CD4-positive, CD25-positive, alpha-beta regulatory T cell (primary cell): Measurements from ENCODE around the gene THAP11. TPM values are rescaled to one million over a fixed set of nuclear protein-coding genes. Genes with fewer than 3 reads are reported as not detected.
"Not testable (repeated sequence)": the region's sequence is repeated elsewhere in the genome, so short reads cannot be mapped to it uniquely, and the experiment has no call there.

Experiments
- ATAC-seq, 2 donors: fragments of 150-1000 bp; cut with Tn5 transposase; one replicate each; pipeline ENCODE4 v1.10.0; 2021; ENCODE audit warnings: low read depth in 2 of 2, moderate number of reproducible peaks in 2 of 2, moderate library complexity in 1 of 2
- DNase-seq, 3 donors: peaks; one replicate each; pipeline versions ENCODE4 v3.0.0 to v3.0.0-alpha.2; 2012 to 2022; ENCODE audit warnings: mixed read lengths in 1 of 3
- H3K27ac ChIP-seq: one replicate; pipeline ENCODE4 v1.7.0; 2013; ENCODE audit warnings: mild to moderate bottlenecking, low read length; ENCODE audit not compliant: insufficient read depth, poor library complexity, severe bottlenecking
- H3K27me3 ChIP-seq: one replicate; pipeline ENCODE4 v1.7.0; 2013; ENCODE audit warnings: low read length; ENCODE audit not compliant: control insufficient read depth, insufficient read depth
- H3K36me3 ChIP-seq: one replicate; pipeline ENCODE4 v1.7.0; 2013; ENCODE audit warnings: mild to moderate bottlenecking, low read length, moderate library complexity; ENCODE audit not compliant: control insufficient read depth, insufficient read depth
- H3K4me1 ChIP-seq: 2 replicates; pipeline ENCODE4 v1.7.0; 2013; ENCODE audit warnings: mild to moderate bottlenecking, low read length; ENCODE audit not compliant: insufficient read depth, control insufficient read depth, poor library complexity, severe bottlenecking
- H3K4me3 ChIP-seq: one replicate; pipeline ENCODE4 v1.7.0; 2013; ENCODE audit warnings: low read depth, mild to moderate bottlenecking, low read length, moderate library complexity
- H3K9me3 ChIP-seq, 2 experiments: 1 replicate in 1 of 2; 2 replicates in 1 of 2; pipeline ENCODE4 v1.7.0; 2013; ENCODE audit warnings: low read length in 2 of 2, mild to moderate bottlenecking in 1 of 2, moderate library complexity in 1 of 2; ENCODE audit not compliant: control insufficient read depth in 2 of 2
- H3K27ac Mint-ChIP-seq, 3 donors: one replicate each; pipeline ENCODE4 v1.8.0; 2020 to 2022; ENCODE audit warnings: mild to moderate bottlenecking in 3 of 3, mixed read lengths in 3 of 3, moderate library complexity in 2 of 3
- H3K27me3 Mint-ChIP-seq: one replicate; pipeline ENCODE4 v1.8.0; 2022; ENCODE audit warnings: mild to moderate bottlenecking, mixed read lengths
- H3K36me3 Mint-ChIP-seq: one replicate; pipeline ENCODE4 v1.8.0; 2020; ENCODE audit warnings: mixed read lengths
- H3K4me1 Mint-ChIP-seq, 4 donors: one replicate each; pipeline ENCODE4 v1.8.0; 2020 to 2022; ENCODE audit warnings: mixed read lengths in 4 of 4, mild to moderate bottlenecking in 1 of 4
- H3K4me3 Mint-ChIP-seq, 4 donors: one replicate each; pipeline ENCODE4 v1.8.0; 2020 to 2022; ENCODE audit warnings: mild to moderate bottlenecking in 4 of 4, mixed read lengths in 4 of 4, moderate library complexity in 3 of 4
- H3K9me3 Mint-ChIP-seq, 7 donors: one replicate each; pipeline ENCODE4 v1.8.0; 2020 to 2022; ENCODE audit warnings: mixed read lengths in 7 of 7, mild to moderate bottlenecking in 3 of 7, moderate library complexity in 2 of 7
- polyA plus RNA-seq, 4 donors: library from polyadenylated mRNA; unstranded; fragments of 300-500 nt; fragmentation: Illumina TruSeq; gene quantifications; one replicate each; pipeline ENCODE4 v1.2.3, GENCODE V29; 2021
- total RNA-seq: library from RNA; stranded (reverse); gene quantifications from one replicate; pipeline ENCODE4 v1.2.3, GENCODE V29; 2022

THAP11 gene
- total and polyA plus RNA-seq, 5 donors from 2014 or later, result 32.2 to 166 (median 140) TPM

- H3K9me3 Mint-ChIP-seq, result no peaks in the 10 kb centered on the region
- no peak for ATAC-seq
These were observed 17.0 kb upstream of the THAP11 start for GRCh38 chr16:67825119-67825518.

GRCh38 chr16:67825906-67826305, 16.2 kb upstream of the THAP11 start:
- H3K27me3 ChIP-seq, result no peaks in the 10 kb centered on the region
- peaks cover 24% of the 10 kb centered on the region for H3K36me3 ChIP-seq
- H3K9me3 ChIP-seq, result no peaks in the 10 kb centered on the region
- H3K27ac ChIP-seq, result no peak overlapping the region
- H3K4me1 Mint-ChIP-seq, result no peaks in the 10 kb centered on the region
- no peaks in the 10 kb centered on the region for H3K9me3 Mint-ChIP-seq
- no peaks in the 10 kb centered on the region for H3K27me3 Mint-ChIP-seq
- H3K36me3 Mint-ChIP-seq, result peaks cover 7% of the 10 kb centered on the region
- H3K4me1 ChIP-seq, result no peaks in the 10 kb centered on the region
- ATAC-seq, result no peak
- no peak for DNase-seq
- H3K27ac Mint-ChIP-seq, result no peak overlapping the region
- H3K4me3 Mint-ChIP-seq, result no peak overlapping the region
- H3K4me3 ChIP-seq, result no peak overlapping the region

More at GRCh38 chr16:67825119-67825518, 17.0 kb upstream of the THAP11 start:
- H3K4me1 Mint-ChIP-seq, result no peaks in the 10 kb centered on the region
- no peak overlapping the region for H3K4me3 Mint-ChIP-seq
- peaks cover 18% of the 10 kb centered on the region for H3K36me3 ChIP-seq
- H3K27ac ChIP-seq, result no peak overlapping the region
- H3K27me3 ChIP-seq, result no peaks in the 10 kb centered on the region
- no peaks in the 10 kb centered on the region for H3K9me3 ChIP-seq
- peaks cover 4% of the 10 kb centered on the region for H3K36me3 Mint-ChIP-seq
- H3K4me3 ChIP-seq, result no peak overlapping the region
- peaks cover 2% of the 10 kb centered on the region for H3K27me3 Mint-ChIP-seq
- no peak overlapping the region for H3K27ac Mint-ChIP-seq
- no peak for DNase-seq
- H3K4me1 ChIP-seq, result no peaks in the 10 kb centered on the region

- Mint-ChIP-seq H3K4me3 (peak overlapping the region in 1 of 4 donors; percentile 38), H3K27ac (peak overlapping the region in 1 of 3 donors; percentile 31), H3K4me1 (peaks cover 1 to 12% (median 6%) of the 10 kb centered on the region in 4 donors), H3K27me3 (no peaks in the 10 kb centered on the region), H3K36me3 (peaks cover 8% of the 10 kb centered on the region), H3K9me3 (no peaks in the 10 kb centered on the region)
- DNase-seq (no peak), ATAC-seq (no peak)
- Histone ChIP-seq H3K36me3 (peaks cover 33% of the 10 kb centered on the region), H3K4me3 (no peak overlapping the region), H3K27me3 (no peaks in the 10 kb centered on the region), H3K27ac (no peak overlapping the region), H3K4me1 (peaks cover 11% of the 10 kb centered on the region), H3K9me3 (no peaks in the 10 kb centered on the region)
These were observed 13.5 kb upstream of the THAP11 start for GRCh38 chr16:67828651-67829050.

DNA sequence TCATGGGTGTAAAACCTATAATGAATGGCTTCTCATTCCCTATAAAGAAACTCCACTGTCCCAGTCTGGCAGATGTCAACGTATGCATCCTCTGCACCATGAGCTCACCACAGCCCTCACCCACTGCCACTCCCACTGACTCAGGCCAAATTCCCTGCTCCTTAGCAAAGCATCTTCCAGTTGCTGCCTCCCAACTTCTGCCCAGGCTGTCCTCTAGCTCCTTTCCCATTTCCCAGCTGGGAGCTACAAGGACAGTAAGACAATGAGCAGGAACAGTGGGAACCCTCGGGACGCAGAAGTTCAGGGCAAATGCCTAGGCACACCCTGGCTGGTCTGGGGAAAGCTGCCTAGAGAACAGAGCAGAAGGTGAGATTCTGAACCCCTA, 9.1 kb upstream of the THAP11 start:
- no peaks in the 10 kb centered on the region for H3K9me3 Mint-ChIP-seq

GRCh38 chr16:67833415-67834241, 8.5 kb upstream of the THAP11 start:
- ATAC-seq, result peak; percentile 99
- Mint-ChIP-seq H3K27ac (peak overlapping the region; percentile 61 to 94 (median 82)), H3K36me3 (peaks cover 8% of the 10 kb centered on the region), H3K27me3 (no peaks in the 10 kb centered on the region), H3K4me3 (peak overlapping the region; percentile 95 to 97 (median 96)), H3K4me1 (peaks cover 6 to 17% (median 11%) of the 10 kb centered on the region in 4 donors), H3K9me3 (no peaks in the 10 kb centered on the region)
- Histone ChIP-seq H3K27me3 (no peaks in the 10 kb centered on the region), H3K4me3 (peak overlapping the region; percentile 83), H3K27ac (peak overlapping the region; percentile 47), H3K4me1 (peaks cover 16% of the 10 kb centered on the region), H3K9me3 (no peaks in the 10 kb centered on the region), H3K36me3 (peaks cover 29% of the 10 kb centered on the region)
- DNase-seq, result peak; percentile 89 to 93 (median 92)

More for the DNA sequence above, 9.1 kb upstream of the THAP11 start:
- Histone ChIP-seq H3K36me3 (peaks cover 33% of the 10 kb centered on the region), H3K4me1 (peaks cover 16% of the 10 kb centered on the region), H3K27ac (peak overlapping the region; percentile 47), H3K9me3 (no peaks in the 10 kb centered on the region), H3K27me3 (no peaks in the 10 kb centered on the region), H3K4me3 (peak overlapping the region; percentile 83)
- Mint-ChIP-seq H3K36me3 (peaks cover 8% of the 10 kb centered on the region), H3K27me3 (no peaks in the 10 kb centered on the region), H3K4me3 (peak overlapping the region; percentile 95 to 97 (median 96)), H3K4me1 (peaks cover 6 to 17% (median 11%) of the 10 kb centered on the region in 4 donors), H3K27ac (peak overlapping the region in 2 of 3 donors; percentile 56 to 82)
- ATAC-seq (no peak), DNase-seq (no peak)

DNA sequence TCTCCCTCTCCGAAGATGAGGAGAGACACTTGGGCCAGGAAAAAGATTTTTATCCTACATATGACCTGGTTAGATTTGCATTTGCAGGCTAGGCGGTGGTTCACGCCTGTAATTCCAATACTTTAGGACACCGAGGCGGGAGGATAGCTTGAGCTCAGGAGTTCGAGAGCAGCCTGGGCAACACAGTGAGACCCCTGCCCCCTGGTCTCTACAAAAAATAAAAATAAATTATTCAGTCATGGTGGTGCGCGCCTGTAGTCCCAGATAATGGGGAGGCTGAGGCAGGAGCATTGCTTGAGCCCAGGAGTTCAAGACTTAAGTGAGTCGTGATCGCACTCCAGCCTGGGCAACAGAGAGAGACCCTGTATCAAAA, 7.9 kb upstream of the THAP11 start:
- H3K27ac ChIP-seq, result peak overlapping the region; percentile 47
- H3K4me1 Mint-ChIP-seq, result peaks cover 6 to 17% (median 11%) of the 10 kb centered on the region in 4 donors
- H3K4me3 Mint-ChIP-seq, result peak overlapping the region; percentile 95 to 97 (median 96)
- H3K9me3 Mint-ChIP-seq, result no peaks in the 10 kb centered on the region
- peak overlapping the region in 2 of 3 donors; percentile 82 to 94 for H3K27ac Mint-ChIP-seq
- H3K36me3 ChIP-seq, result peaks cover 24% of the 10 kb centered on the region
- peaks cover 16% of the 10 kb centered on the region for H3K4me1 ChIP-seq
- peak overlapping the region; percentile 83 for H3K4me3 ChIP-seq
- H3K27me3 Mint-ChIP-seq, result no peaks in the 10 kb centered on the region
- no peaks in the 10 kb centered on the region for H3K9me3 ChIP-seq
- no peaks in the 10 kb centered on the region for H3K27me3 ChIP-seq
- H3K36me3 Mint-ChIP-seq, result peaks cover 8% of the 10 kb centered on the region
- ATAC-seq, result no peak
- no peak for DNase-seq

DNA sequence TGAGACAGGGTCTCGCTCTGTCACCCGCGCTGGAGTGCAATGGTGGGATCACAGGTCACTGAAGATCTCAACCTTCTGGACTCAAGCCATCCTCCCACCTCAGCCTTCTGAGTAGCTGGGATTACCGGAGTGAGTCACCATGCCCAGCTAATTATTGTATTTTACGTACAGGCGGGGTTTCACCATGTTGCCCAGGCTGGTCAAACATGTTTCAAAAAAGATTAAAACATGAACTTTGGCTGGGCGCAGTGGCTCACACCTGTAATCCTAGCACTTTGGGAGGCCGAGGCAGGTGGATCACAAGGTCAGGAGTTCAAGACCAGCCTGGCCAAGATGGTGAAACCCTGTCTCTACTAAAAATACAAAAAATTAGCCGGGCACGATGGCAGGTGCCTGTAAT, 4.9 kb upstream of the THAP11 start:
- H3K4me1 ChIP-seq, result peaks cover 21% of the 10 kb centered on the region
- not testable (repeated sequence) for H3K4me3 ChIP-seq, H3K27ac Mint-ChIP-seq, H3K9me3 ChIP-seq, H3K36me3 Mint-ChIP-seq, H3K36me3 ChIP-seq, H3K4me3 Mint-ChIP-seq, DNase-seq, ATAC-seq, H3K27me3 ChIP-seq, H3K27ac ChIP-seq, H3K9me3 Mint-ChIP-seq, H3K27me3 Mint-ChIP-seq
- peaks cover 6 to 24% (median 15%) of the 10 kb centered on the region in 4 donors for H3K4me1 Mint-ChIP-seq

- no peaks in the 10 kb centered on the region for H3K27me3 ChIP-seq
- Mint-ChIP-seq H3K36me3 (no peaks in the 10 kb centered on the region), H3K27ac (no peak overlapping the region), H3K9me3 (no peaks in the 10 kb centered on the region), H3K4me1 (peaks cover 8 to 22% (median 14%) of the 10 kb centered on the region in 4 donors), H3K4me3 (peak overlapping the region in 1 of 4 donors; percentile 36), H3K27me3 (no peaks in the 10 kb centered on the region)
- ATAC-seq (no peak), DNase-seq (no peak)
- peaks cover 17% of the 10 kb centered on the region for H3K4me1 ChIP-seq
- H3K36me3 ChIP-seq, result no peaks in the 10 kb centered on the region
- H3K4me3 ChIP-seq, result no peak overlapping the region
- H3K27ac ChIP-seq, result no peak overlapping the region
- no peaks in the 10 kb centered on the region for H3K9me3 ChIP-seq
These were observed 4.3 kb upstream of the THAP11 start for GRCh38 chr16:67837811-67838210.
